Endothelial cell of umbilical vein (primary cell): ENCODE data around the gene USP6. TPM values are rescaled to one million over a fixed set of nuclear protein-coding genes. Genes with fewer than 3 reads are reported as not detected.
A peak's percentile ranks its signal among the peaks of the same experiment; 100 is the strongest.
"Not testable (repeated sequence)": the region's sequence is repeated elsewhere in the genome, so short reads cannot be mapped to it uniquely, and the experiment has no call there.

Experiments used
- BruUV-seq: library from RNA; stranded (reverse); fragments of 400-500 nt; replicated peaks from 2 replicates; lab custom pipeline; 2021; lab: Mats Ljungman, UMichigan
- CTCF ChIA-PET: fragments of 300-600, 350-600 bp; sonication (Branson Sonifier 250); formaldehyde crosslinking; loops from one replicate; lab custom pipeline; 2021; ENCODE audit warnings: antibody characterized with exemption, inconsistent platforms; lab: Charles Lee
- POLR2A ChIA-PET: fragments of 300-600, 350-600 bp; sonication (Branson Sonifier 250); formaldehyde crosslinking; loops from one replicate; lab custom pipeline; 2021; ENCODE audit warnings: antibody characterized with exemption, inconsistent platforms; lab: Charles Lee
- DNase-seq: peaks from one replicate; pipeline ENCODE4 v3.0.0-alpha.2; 2011; ENCODE audit warnings: low read depth, low spot score
- FAIRE-seq: peaks from 2 replicates; lab custom pipeline; 2011; peaks lifted over from hg19 to GRCh38; lab: Jason Lieb, UNC
- H2AFZ ChIP-seq: 2 replicates; pipeline ENCODE4 v1.6.0; 2012; ENCODE audit warnings: low read depth, low read length, control low read depth, inconsistent platforms
- H3K27ac ChIP-seq: 2 replicates; pipeline ENCODE4 v1.5.1; 2011; ENCODE audit warnings: low read depth, mild to moderate bottlenecking, control low read depth, low read length, moderate library complexity; ENCODE audit not compliant: insufficient read depth
- H3K27me3 ChIP-seq, 2 experiments: 2 replicates each; pipeline versions ENCODE4 v1.6.0 to v1.6.1; 2011; ENCODE audit warnings: low read length in 2 of 2, mixed read lengths in 1 of 2; ENCODE audit not compliant: control insufficient read depth in 2 of 2, insufficient read depth in 2 of 2
- H3K36me3 ChIP-seq, 2 experiments: 2 replicates in 1 of 2; 3 replicates in 1 of 2; pipeline ENCODE4 v1.5.1; 2011; ENCODE audit warnings: low read length in 2 of 2, mild to moderate bottlenecking in 1 of 2, moderate library complexity in 1 of 2; ENCODE audit not compliant: control insufficient read depth in 2 of 2, insufficient read depth in 2 of 2; ENCODE audit errors: extremely low read depth in 1 of 2
- H3K4me1 ChIP-seq: 3 replicates; pipeline ENCODE4 v1.5.1; 2011; ENCODE audit warnings: mild to moderate bottlenecking, low read length; ENCODE audit not compliant: control insufficient read depth, insufficient read depth; ENCODE audit errors: extremely low read depth
- H3K4me2 ChIP-seq: 2 replicates; pipeline ENCODE4 v1.6.1; 2011; ENCODE audit warnings: low read length, control low read depth, mixed read lengths; ENCODE audit not compliant: insufficient read depth
- H3K4me3 ChIP-seq, 3 experiments: fragments of 200-600 bp in 1 of 3; sonication (generic), shearing (Covaris generic) in 1 of 3; replicated peaks in 1 of 3; 2 replicates each; pipeline ENCODE4 v1.5.1; 2011 to 2016; ENCODE audit warnings: control low read depth in 3 of 3, low read length in 3 of 3, mild to moderate bottlenecking in 2 of 3, inconsistent platforms in 1 of 3, low read depth in 1 of 3, moderate library complexity in 1 of 3; ENCODE audit not compliant: insufficient read depth in 1 of 3
- H3K79me2 ChIP-seq: 2 replicates; pipeline ENCODE4 v1.6.0; 2012; ENCODE audit warnings: low read length, inconsistent platforms; ENCODE audit not compliant: control insufficient read depth, insufficient read depth
- H3K9ac ChIP-seq: replicated peaks from 2 replicates; pipeline ENCODE3; 2011; ENCODE audit warnings: low read length, control low read depth; ENCODE audit not compliant: insufficient read depth; ENCODE audit errors: extremely low read depth
- H3K9me1 ChIP-seq: replicated peaks from 3 replicates; pipeline ENCODE4 v1.6.0; 2011; ENCODE audit warnings: mild to moderate bottlenecking, low read length; ENCODE audit not compliant: control insufficient read depth, insufficient read depth; ENCODE audit errors: extremely low read depth
- H3K9me3 ChIP-seq: replicated peaks from 2 replicates; pipeline ENCODE4 v1.5.1; 2012; ENCODE audit warnings: low read length, inconsistent platforms; ENCODE audit not compliant: control insufficient read depth, insufficient read depth
- H4K20me1 ChIP-seq: replicated peaks from 2 replicates; pipeline ENCODE3; 2011; ENCODE audit warnings: mild to moderate bottlenecking, low read length; ENCODE audit not compliant: control insufficient read depth, insufficient read depth; ENCODE audit errors: extremely low read depth
- EZH2 ChIP-seq: IDR thresholded peaks from 2 replicates; pipeline ENCODE4 v1.6.1; 2012; ENCODE audit warnings: borderline replicate concordance, low read depth, mild to moderate bottlenecking, moderate library complexity, low read length, inconsistent platforms; ENCODE audit not compliant: severe bottlenecking
- GATA2 ChIP-seq: IDR thresholded peaks from 2 replicates; pipeline ENCODE4 v1.7.0; 2011; ENCODE audit warnings: low read depth, mild to moderate bottlenecking, moderate library complexity, mixed read lengths, low read length; ENCODE audit not compliant: insufficient read length, insufficient read depth
- dilution Hi-C: fragments of 300-500 bp; cut with MboI; formaldehyde crosslinking; loops from one replicate; pipeline ENCODE4 v1.15.0; 2019; ENCODE audit warnings: low sequenced_read_pairs; ENCODE audit not compliant: extremely low pct_ligation_motif_present
- intact Hi-C: fragments of 100-400 bp; cut with micrococcal nuclease; formaldehyde crosslinking; loops from one replicate; pipeline ENCODE4 v1.10.0; 2022
- polyA plus RNA-seq, 4 experiments: library from polyadenylated mRNA; depleted of rRNA in 3 of 4; stranded (reverse) in 3 of 4; unstranded in 1 of 4; fragments of >200 nt; gene quantifications; 2 replicates each; pipeline versions ENCODE4 v1.2.1 to v1.2.3, GENCODE V29; 2011 to 2012; ENCODE audit warnings: missing spikeins in 1 of 4
- total RNA-seq: library from RNA; stranded (reverse); gene quantifications from 2 replicates; pipeline ENCODE4 v1.2.3, GENCODE V29; 2021

The USP6 gene
- total and polyA plus RNA-seq, 2 donors (not counting 3 experiments of a cell fraction or from before 2014, with no cell fraction given), result under 0.01 to 0.15 TPM

GRCh38 chr17:5122056-5122455 is 6.2 kb downstream of the USP6 start:
- H3K27me3 ChIP-seq, result peaks cover 26 to 27% of the 10 kb centered on the region in 2 experiments
- FAIRE-seq, H3K79me2 ChIP-seq, H3K4me2 ChIP-seq, H3K9me1 ChIP-seq, H4K20me1 ChIP-seq, H3K36me3 ChIP-seq, H2AFZ ChIP-seq, H3K27ac ChIP-seq, H3K4me1 ChIP-seq, intact Hi-C loops, DNase-seq, CTCF ChIA-PET, BruUV-seq, H3K9ac ChIP-seq, dilution Hi-C loops, POLR2A ChIA-PET, H3K9me3 ChIP-seq, H3K4me3 ChIP-seq: not testable (repeated sequence)

DNA sequence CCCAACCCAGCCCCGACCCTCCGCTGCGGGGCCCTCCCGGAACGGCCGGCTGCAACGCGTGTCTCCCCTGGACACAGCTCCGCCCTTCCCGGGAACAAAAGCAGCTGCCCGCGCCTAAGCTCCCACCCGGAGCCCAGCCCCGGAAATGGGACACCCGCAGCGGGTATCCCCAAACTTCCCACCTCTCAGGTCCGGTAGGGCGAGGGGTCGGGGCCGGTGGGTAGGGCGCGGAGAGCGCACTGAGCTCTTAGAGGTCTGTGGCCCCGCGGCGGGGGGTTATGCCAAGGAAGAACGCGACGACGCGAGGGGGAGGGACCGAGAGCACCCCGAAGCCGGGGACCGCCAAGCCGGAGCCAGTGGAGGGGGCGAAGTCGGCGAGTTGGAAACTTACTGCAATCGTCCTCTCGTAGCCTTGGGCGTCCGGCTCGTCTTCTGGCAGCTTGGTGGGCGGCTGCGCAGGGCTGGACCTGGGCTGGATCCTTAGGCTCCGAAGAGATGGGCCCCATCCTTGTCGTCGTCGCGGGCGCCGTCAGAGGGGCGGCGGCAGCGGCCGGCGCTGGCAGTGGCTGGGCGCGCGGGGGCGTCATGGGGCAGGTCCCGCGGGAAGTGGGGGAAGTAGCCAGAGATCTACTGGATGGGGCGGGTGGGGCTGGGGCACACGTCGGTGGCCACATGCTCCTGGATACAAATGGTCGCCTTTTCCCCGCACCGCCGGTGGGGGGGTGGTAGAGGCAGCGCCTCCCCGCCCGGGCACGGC is 6.9 kb downstream of the USP6 start:
- Histone ChIP-seq H3K4me3 (peak overlapping the region in 1 of 3 experiments; percentile 14), H3K79me2 (no peaks in the 10 kb centered on the region), H3K9me1 (no peaks in the 10 kb centered on the region), H3K4me2 (no peak overlapping the region), H2AFZ (peak overlapping the region; percentile 64), H3K4me1 (no peaks in the 10 kb centered on the region), H4K20me1 (no peaks in the 10 kb centered on the region), H3K36me3 (no peaks in the 10 kb centered on the region), H3K27me3 (peaks cover 21 to 24% of the 10 kb centered on the region in 2 experiments), H3K9me3 (no peaks in the 10 kb centered on the region), H3K27ac (no peak overlapping the region), H3K9ac (no peak overlapping the region)
- dilution Hi-C loops, result no loop called here
- ChIA-PET POLR2A (no interaction called here), CTCF (no interaction called here)
- BruUV-seq, result no TSS peak
- TF ChIP-seq EZH2 (peak; percentile 76), GATA2 (no peak)
- DNase-seq, result no peak
- intact Hi-C loops, result no loop called here
- no peak for FAIRE-seq
